Measurements from ENCODE around the gene MANSC1. TPM values are rescaled to one million over a fixed set of nuclear protein-coding genes. Genes with fewer than 3 reads are reported as not detected.
"Not testable (repeated sequence)": the region's sequence is repeated elsewhere in the genome, so short reads cannot be mapped to it uniquely, and the experiment has no call there.

The MANSC1 gene
- total RNA-seq, 1 experiment from 2014 or later = 0.55 TPM

GRCh38 chr12:12326262-12326661 lies 23.8 kb downstream of the MANSC1 start:
- DNase-seq (ENCODE audit: low spot score) = no peak

- DNase-seq (ENCODE audit: low spot score) = no peak
Observed at GRCh38 chr12:12323591-12323990, 26.5 kb downstream of the MANSC1 start.

- DNase-seq (ENCODE audit: low spot score) = no peak
Observed at GRCh38 chr12:12323118-12323517, 26.9 kb downstream of the MANSC1 start.

GRCh38 chr12:12319451-12320183 lies 30.4 kb downstream of the MANSC1 start:
- no peak for DNase-seq (ENCODE audit: low spot score)

- no peak for DNase-seq (ENCODE audit: low spot score)
Observed at GRCh38 chr12:12315838-12316237, 34.2 kb downstream of the MANSC1 start.

GRCh38 chr12:12310695-12311094 lies 39.3 kb downstream of the MANSC1 start:
- DNase-seq (ENCODE audit: low spot score) = not testable (repeated sequence)

- no peak for DNase-seq (ENCODE audit: low spot score)
Observed at GRCh38 chr12:12305568-12306300, 44.3 kb downstream of the MANSC1 start.

- DNase-seq (ENCODE audit: low spot score) = no peak
Observed at GRCh38 chr12:12302976-12303375, 47.1 kb downstream of the MANSC1 start.

- DNase-seq (ENCODE audit: low spot score) = no peak
Observed at GRCh38 chr12:12301122-12301521, 48.9 kb downstream of the MANSC1 start.

GRCh38 chr12:12297201-12297830 lies 52.7 kb downstream of the MANSC1 start:
- DNase-seq (ENCODE audit: low spot score) = no peak

- DNase-seq (ENCODE audit: low spot score) = peak; percentile 6
Observed at GRCh38 chr12:12294215-12295005, 55.6 kb downstream of the MANSC1 start.

GRCh38 chr12:12290206-12290605 lies 59.8 kb downstream of the MANSC1 start:
- no peak for DNase-seq (ENCODE audit: low spot score)

GRCh38 chr12:12286441-12286840 lies 63.6 kb downstream of the MANSC1 start:
- DNase-seq (ENCODE audit: low spot score) = no peak

- DNase-seq (ENCODE audit: low spot score) = peak; percentile 58
Observed at GRCh38 chr12:12282761-12283425, 67.1 kb downstream of the MANSC1 start.

GRCh38 chr12:12282202-12282601 lies 67.8 kb downstream of the MANSC1 start:
- DNase-seq (ENCODE audit: low spot score) = no peak

- no peak for DNase-seq (ENCODE audit: low spot score)
Observed at GRCh38 chr12:12281134-12281533, 68.9 kb downstream of the MANSC1 start.

GRCh38 chr12:12278899-12279298 lies 71.1 kb downstream of the MANSC1 start:
- DNase-seq (ENCODE audit: low spot score) = no peak

Data from A172 (cell line).